ENCODE data around the gene KIAA0232. TPM values are rescaled to one million over a fixed set of nuclear protein-coding genes. Genes with fewer than 3 reads are reported as not detected.

KIAA0232 gene
- total and polyA plus RNA-seq, 9 of the 15 experiments (the other 6 are each of a cell fraction or from before 2014, with no cell fraction given): 3.5 to 17.4 (median 13.0) TPM

- Histone ChIP-seq H3K4me3 (no peak overlapping the region), H3K4me2 (ENCODE audit: insufficient read depth, low read length) (no peak overlapping the region), H3K9ac (ENCODE audit: insufficient read depth in 1 of 2, low read depth in 2 of 2, low read length in 2 of 2) (peak overlapping the region in 1 of 2 experiments; percentile 67; a peak in 2 of 4 replicates), H2AFZ (ENCODE audit: low read depth, low read length) (no peak overlapping the region), H3K36me3 (ENCODE audit: control insufficient read depth, insufficient read depth, low read length) (peaks cover 76% of the 10 kb centered on the region; the same call in 2 of the 3 replicates), H3K4me1 (replicated peaks in 1 of 2; ENCODE audit: control insufficient read depth in 2 of 2, insufficient read depth in 2 of 2, low read length in 2 of 2) (peaks cover 33 to 49% of the 10 kb centered on the region in 2 experiments), H3K79me2 (ENCODE audit: control insufficient read depth, insufficient read depth, low read length) (peaks cover 86% of the 10 kb centered on the region), H3K9me3 (replicated peaks; ENCODE audit: control insufficient read depth, insufficient read depth, low read depth, low read length) (no peaks in the 10 kb centered on the region), H3K27ac (ENCODE audit: extremely low read depth, low read depth, low read length) (no peak overlapping the region), H4K20me1 (replicated peaks; ENCODE audit: control insufficient read depth, insufficient read depth, low read length) (peaks cover 53% of the 10 kb centered on the region), H3K27me3 (ENCODE audit: control insufficient read depth in 2 of 2, insufficient read depth in 2 of 2, low read length in 2 of 2) (no peaks in the 10 kb centered on the region), H3K9me1 (ENCODE audit: control insufficient read depth, insufficient read depth, low read length) (peaks cover 15% of the 10 kb centered on the region)
- DNase-seq (ENCODE audit: extremely low read depth in 1 of 4, low spot score in 3 of 4) (no peak), FAIRE-seq (no peak), ATAC-seq (no peak)
- POLR2A ChIA-PET: interaction anchor here (0.8 to 1.1 kb wide), 3 partner anchors 13 to 143 kb away, joined by 3 read pairs; no protein-coding TSS in a partner anchor
- CTCF ChIA-PET (ENCODE audit: low intra/inter-chr PET ratio): no interaction called here
- in situ Hi-C loops (cut with MboI) (no loop called here), intact Hi-C loops (cut with micrococcal nuclease) (no loop called here)
- TF ChIP-seq, protein P1, sequence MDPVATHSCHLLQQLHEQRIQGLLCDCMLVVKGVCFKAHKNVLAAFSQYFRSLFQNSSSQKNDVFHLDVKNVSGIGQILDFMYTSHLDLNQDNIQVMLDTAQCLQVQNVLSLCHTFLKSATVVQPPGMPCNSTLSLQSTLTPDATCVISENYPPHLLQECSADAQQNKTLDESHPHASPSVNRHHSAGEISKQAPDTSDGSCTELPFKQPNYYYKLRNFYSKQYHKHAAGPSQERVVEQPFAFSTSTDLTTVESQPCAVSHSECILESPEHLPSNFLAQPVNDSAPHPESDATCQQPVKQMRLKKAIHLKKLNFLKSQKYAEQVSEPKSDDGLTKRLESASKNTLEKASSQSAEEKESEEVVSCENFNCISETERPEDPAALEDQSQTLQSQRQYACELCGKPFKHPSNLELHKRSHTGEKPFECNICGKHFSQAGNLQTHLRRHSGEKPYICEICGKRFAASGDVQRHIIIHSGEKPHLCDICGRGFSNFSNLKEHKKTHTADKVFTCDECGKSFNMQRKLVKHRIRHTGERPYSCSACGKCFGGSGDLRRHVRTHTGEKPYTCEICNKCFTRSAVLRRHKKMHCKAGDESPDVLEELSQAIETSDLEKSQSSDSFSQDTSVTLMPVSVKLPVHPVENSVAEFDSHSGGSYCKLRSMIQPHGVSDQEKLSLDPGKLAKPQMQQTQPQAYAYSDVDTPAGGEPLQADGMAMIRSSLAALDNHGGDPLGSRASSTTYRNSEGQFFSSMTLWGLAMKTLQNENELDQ (CRISPR knock-in tag; IDR thresholded peaks at IDR 0.05; ENCODE audit: borderline replicate concordance): no peak
- TF ChIP-seq RBFOX2 (IDR thresholded peaks at IDR 0.05; ENCODE audit: low read depth, low read length): peak; percentile 39
- no TSS peak for BruUV-seq (replicated peaks)
- WGBS (ENCODE audit: insufficient coverage, low coverage, missing lambda C conversion rate): 85% methylated on average over 9 of the region's 12 CpGs
Observed at GRCh38 chr4:6924361-6924779, 141.8 kb downstream of the KIAA0232 start.

All from K562 (cell line).